Adrenal gland (tissue), 5 donors: ENCODE results near the gene TAF7.
"Not testable (repeated sequence)": the region's sequence is repeated elsewhere in the genome, so short reads cannot be mapped to it uniquely, and the experiment has no call there.

Experiments used
- CTCF ChIP-seq, 6 experiments: fragments of 450-650 bp in 4 of 6; fragments of 200-600 bp in 2 of 6; sonication (generic) in 1 of 6; IDR thresholded peaks; 1 replicate in 5 of 6; 2 replicates in 1 of 6; pipeline versions ENCODE4 v1.5.1 to v1.8.0; 2016 to 2021; ENCODE audit warnings: antibody characterized with exemption in 6 of 6, mild to moderate bottlenecking in 2 of 6, moderate library complexity in 1 of 6
- POLR2A ChIP-seq, 2 donors: fragments of 450-650 bp; IDR thresholded peaks; one replicate each; pipeline ENCODE4 v1.6.1; 2017; ENCODE audit warnings: antibody characterized with exemption in 2 of 2, mild to moderate bottlenecking in 2 of 2, moderate library complexity in 1 of 2
- donor health status: DM: no; HTN: no; CAD: no.

DNA sequence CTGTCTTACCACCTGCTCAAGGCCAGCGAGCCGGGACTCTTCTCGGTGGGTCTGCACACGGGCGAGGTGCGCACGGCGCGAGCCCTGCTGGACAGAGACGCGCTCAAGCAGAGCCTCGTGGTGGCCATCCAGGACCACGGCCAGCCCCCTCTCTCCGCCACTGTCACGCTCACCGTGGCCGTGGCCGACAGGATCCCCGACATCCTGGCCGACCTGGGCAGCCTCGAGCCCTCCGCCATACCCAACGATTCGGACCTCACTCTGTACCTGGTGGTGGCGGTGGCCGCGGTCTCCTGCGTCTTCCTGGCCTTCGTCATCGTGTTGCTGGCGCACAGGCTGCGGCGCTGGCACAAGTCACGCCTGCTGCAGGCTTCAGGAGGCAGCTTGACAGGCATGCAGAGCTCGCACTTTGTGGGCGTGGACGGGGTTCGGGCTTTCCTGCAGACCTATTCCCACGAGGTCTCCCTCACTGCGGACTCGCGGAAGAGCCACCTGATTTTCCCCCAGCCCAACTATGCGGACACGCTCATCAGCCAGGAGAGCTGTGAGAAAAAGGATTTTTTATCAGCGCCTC, 20.3 kb upstream of the TAF7 start:
- TF ChIP-seq POLR2A, CTCF (IDR thresholded peaks at IDR 0.05): not testable (repeated sequence)
